GM18520 (cell line): ENCODE measurements around the gene ZNF536.

ENCODE experiments used
- ATAC-seq: cut with Tn5 transposase; IDR thresholded peaks from one replicate; pipeline ENCODE4 v1.9.1; 2021; ENCODE audit not compliant: unreplicated experiment

ZNF536 gene

DNA sequence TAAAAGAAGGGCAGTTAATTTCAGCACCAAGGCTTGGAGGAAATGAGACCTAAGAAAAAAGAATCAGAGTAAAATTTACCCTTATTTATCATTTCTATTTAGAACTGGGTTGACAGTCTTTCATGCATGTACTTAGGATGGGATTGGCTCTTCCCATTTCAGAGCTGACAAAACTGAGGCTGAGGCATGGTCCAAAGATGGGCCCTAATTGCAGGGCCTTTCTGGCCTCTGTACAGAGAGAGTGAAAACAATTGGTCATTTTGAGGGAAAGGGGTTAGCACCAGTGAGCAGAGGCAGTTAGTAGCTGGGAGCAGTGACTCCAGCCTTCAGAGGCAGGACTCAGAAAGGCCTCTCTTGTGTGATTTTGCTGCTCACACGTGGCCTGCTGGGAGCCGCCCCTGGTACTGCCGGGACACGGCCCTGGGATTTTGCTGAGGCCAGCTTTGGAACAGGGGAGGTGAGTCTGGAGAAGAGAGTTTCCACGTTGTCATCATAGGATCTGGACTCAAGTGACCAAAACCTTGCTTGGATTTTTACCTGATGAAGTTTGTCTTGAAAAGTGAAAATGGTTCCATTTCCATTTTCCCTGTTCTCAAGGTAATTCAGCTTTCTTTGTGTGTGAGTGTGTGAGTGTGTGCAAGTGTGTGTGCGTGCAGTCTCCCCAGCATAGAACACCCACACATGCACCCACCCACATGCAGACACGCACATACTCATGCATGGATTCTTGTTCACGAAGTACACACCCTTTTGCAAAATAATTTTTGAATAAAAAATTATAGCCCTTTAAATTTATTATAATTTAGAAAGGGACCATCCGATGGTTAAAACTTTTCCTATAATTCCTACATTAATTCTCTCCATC lies at the start of gene ZNF536:
Gene ZNF536, plus strand, starts transcription at position 425 of the 865 bp plus-strand sequence. CDS start 71,179 bp downstream, outside the sequence.
- ATAC-seq, result no peak

DNA sequence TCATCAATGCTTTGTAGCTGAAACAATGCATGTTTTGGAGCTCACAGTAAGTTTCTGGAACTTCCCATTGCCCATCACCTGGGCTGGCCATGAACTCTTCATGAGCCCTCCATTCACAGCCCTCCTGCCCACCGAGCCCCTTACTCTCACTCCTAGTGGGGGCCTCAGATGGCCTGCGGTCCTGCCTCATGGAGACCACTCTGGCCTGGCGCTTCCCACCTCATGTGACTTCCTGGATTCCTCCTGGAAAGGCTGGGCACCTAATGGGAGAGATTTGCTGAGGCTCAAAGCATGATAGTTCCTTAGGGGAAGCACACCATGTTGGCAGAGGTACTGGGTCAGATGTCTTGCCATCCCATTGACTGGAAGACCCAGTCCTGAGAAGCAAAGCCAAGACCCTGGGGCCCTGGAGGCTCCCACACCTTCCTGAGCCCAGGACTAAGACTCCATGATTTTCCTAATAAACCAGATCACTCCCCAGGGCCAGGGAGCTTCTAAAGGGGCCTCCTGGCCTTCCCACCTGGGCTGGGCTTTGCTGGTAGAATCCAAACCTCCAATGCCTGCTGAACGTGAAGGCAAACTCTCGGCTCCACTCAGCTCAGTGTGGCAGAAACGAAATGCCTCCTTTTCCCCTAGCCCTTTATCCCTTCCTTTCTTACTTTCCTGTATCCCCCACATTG lies 49.4 kb upstream of the ZNF536 start:
- ATAC-seq, result no peak

DNA sequence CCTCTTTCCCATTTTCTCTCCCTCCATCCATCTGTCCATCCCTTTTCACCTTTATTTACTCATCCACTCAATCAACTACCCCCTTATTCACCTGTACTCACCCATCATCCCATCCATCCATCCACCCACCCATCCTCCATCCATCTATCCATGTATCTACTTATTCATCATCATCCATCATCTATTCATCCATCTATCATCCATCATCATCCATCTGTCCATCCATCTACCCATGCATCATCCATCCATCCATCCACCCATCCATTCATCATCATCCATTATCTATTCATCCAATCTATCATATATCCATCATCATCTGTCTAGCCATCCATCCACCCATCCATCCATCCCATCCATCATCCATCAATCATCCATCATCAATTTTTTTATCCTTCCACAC lies 48.3 kb upstream of the ZNF536 start:
- no peak for ATAC-seq

DNA sequence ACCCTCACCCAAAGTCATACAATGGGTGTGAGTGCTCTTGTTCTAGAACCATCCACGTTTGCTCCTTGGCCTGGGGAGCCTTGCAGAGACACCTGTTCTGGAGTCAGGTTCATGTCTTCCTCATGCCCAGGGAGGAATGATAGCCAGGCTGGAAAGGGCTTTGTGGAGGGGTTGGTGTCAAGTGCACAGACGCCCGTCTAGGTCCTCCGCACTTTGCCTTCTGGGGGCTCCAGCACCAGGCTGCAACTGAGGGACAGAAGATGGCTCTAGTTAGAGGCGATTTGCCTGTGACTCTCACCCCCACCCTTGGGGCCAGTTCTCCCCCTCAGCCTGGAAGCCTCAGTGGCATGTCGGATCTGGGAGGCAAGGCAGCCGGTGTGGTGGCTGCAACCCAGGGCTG lies 47.2 kb upstream of the ZNF536 start:
- no peak for ATAC-seq

DNA sequence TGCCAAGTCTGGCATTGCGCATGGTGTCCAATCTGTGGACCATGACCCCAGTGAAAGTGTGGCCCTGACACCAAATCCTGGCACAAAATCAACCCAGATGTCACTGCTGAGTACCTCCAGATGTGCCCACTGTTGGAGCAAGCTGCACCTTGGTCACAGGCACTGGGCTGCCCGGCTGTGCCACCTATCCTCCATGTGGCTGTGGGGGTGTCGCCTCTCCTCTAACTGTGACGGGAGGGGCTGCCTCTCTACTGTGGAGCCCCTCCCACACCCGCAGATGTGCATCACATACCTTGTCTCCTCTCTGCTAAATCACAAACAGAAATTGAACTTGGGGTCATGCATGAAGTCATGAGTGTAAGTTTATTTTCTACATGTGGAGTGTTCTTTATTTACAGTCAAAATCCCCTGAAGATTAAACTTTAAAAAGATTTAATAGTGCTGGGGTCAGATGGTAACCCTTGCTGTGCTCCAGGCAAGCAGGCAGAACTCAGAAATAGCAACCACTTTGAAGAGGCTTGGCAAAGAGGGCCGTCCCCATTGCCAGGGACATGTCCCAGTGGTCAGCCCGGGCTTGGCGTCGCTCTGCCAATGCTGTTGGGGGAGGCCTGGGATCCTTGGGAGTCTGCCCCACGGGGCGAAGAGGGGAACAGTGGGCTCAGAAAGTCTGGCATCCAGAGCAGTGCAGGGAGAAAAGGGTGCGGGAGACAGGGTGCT lies 46.4 kb upstream of the ZNF536 start:
- no peak for ATAC-seq

DNA sequence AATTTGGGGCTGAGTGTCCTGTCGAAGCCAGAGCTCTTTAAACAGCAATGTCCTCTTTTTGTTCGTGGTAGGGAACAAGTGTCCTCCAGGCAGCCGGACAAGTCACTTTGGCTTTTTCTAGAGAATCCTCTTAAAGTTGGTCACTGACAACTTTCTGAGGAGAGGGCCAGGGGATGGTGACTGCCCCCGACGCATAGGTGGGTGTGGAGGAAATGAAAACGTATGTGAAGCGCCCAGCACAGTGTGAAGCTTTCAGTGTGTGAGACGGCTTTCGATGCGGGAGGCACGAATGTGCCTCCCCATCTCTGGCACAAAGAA lies 45.8 kb upstream of the ZNF536 start:
- no peak for ATAC-seq

DNA sequence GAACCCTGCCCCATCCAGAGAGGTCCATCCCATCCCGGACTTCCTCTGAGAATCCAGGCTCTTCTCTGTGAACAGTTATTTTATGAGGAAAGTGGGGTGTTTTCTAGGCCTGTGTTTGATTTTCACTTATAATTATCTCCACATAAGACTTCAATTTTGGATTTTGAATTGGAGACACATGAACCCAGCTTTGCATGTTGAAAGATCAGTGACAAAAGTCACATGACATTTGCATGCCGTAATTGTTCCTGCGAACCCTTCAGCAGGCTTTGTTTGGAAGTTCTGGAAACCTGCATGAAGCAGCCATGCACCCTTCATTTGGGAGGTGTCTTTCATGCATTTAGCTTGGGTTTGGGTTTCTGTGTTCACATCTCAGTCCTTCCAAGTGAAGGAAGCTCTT lies 44.9 kb upstream of the ZNF536 start:
- no peak for ATAC-seq

DNA sequence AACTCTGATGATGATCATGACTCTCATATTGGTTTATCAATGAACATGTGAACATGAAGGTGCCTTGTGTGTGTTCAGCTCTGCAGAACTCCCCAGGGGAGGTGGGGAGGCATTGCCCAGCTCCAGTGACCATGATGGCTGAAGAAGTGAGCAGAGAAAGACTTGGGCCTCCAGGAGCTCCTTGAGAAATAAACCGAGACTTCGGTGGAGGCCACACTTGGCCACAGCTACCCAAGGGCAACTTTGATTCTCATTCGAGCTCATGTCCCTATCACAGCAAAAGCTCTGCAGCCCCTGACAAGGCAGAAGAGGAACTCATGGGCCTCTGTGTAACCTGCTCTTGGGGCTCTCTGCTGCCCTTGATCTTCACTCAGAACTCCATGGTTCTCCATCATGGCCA lies 44.1 kb upstream of the ZNF536 start:
- ATAC-seq, result no peak

DNA sequence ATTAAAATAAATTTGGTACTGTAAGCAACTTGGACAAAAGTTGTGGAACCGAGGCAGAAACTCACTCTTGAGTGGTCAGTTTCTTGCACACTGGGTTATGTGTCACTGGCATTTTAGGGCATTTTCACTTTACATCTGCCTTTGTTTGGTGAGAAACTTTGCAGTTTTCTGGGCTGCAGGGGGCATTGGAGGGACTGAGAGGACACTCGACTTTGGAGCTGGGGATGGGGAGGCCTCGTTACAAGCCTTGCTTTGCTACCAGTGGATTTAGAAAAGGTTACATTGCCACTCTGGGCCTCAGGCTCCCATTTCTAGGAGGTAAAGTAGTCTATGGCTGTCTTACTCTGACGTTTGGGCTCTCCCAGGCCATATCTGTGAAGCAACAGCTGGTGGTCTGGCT lies 41.9 kb upstream of the ZNF536 start:
- no peak for ATAC-seq

DNA sequence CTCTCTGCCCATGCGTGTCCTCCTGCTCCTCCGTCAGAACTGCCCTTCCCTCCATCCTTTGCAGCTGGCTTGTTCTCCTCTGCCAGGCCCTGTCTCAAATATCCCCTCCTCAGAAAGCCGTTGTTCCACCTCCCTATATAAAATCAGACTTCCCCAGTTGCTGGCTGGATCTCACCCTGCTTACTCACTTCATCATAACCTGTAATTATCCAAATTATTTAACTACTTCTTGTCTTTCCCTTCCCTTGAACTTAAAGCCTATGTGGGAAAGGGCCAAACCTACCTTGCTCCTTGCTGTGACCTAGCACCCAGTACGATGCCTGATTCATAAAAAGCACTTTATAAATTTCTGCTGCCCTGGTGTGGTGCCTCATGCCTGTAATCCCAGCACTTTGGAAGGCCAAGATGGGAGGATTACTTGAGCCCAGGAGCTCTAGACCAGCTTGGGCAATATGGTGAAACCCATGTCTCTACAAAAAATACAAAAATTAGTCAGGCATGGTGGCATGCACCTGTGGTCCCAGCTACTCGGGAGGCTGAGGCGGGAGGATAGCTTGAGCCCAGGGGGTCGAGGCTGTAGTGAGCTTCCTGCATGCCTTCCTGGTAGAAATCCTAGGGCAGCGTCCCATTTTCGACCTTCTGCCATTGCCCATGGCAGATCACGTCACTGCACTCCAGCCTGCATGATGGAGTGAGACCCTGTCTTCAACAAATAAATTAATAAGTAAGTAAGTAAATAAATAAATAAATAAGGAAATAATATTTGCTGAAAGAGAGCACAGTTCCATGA lies 39.5 kb upstream of the ZNF536 start:
- no peak for ATAC-seq

DNA sequence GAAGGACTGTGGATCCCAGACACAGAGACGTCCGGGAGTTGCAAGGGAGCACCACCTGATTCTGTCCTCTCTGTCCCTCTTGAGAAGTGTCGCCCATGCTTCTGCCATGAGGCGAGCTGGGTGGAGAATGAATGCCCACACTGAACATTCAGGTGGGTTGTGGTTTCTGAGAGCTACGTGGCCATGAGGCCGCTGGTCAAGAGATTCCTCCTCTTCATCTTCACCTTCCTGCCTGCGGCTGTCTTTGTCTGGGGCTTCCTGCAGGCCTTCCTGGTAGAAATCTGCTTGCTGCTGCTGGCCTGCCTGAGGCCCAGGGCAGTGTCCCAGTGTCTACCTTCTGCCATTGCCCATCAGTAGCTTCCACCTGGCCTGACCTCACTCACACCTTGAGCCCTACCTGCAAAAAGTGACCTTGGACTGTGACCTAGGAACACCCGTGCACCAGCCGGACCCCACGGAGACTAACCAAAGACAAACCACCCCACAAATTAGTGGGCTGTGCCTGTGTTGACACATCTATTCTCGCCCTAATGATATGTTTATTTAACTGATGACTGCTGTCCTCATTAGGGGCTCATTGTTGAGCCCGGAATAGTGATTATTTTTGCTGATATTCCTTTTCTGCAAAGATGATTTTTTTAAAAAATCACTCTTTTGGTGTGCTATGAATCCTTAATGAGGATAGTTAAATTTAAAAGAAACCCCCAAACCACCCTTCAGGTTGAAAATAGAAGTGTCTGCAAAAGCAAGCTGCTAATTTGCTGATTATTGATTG lies 38.7 kb upstream of the ZNF536 start:
- ATAC-seq, result no peak

DNA sequence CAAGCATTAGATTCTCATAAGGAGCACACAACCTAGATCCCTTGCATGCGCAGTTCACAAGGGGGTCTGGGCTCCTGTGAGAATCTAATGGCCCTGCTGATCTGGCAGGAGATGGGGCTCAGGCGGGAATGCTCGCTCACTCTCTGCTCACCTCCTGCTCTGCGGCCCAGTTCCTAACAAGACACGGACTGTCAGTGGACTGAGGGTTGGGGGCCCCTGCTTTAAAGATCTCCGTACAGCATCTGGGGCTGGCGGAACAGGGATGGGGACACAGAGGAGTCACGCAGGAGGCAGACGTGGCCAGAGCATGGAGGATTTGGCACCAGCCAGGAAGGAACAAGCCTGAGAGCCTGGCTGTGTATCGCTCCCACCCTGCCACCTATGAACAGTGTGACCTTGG lies 37.3 kb upstream of the ZNF536 start:
- no peak for ATAC-seq

DNA sequence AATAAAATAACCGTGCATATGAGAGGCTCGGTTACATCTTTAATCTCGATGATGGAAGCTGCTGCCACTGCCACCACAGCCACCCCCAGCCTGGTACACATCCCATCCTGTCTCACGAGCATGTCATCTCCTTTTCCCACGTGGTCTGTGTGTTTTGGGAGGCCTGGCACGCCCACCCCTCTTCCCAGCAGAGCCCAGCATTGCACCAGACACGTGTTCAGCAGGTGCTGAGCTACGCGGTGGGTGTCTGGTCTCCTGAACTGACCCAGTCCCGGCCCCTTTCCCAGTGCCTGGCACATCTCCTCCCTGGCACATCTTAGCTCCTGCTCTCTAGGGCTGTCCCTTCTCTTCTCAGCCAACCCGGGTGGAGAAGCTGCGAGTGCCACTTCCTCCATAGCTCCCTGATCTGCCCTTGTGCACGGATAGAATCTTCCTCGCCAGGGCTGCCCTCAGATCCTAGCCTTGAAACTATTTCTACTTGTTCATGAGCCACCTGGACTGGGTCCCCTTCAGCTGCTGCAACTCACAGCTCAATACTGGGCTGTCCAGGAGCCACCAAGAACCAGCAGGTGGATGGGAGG lies 36.8 kb upstream of the ZNF536 start:
- no peak for ATAC-seq

DNA sequence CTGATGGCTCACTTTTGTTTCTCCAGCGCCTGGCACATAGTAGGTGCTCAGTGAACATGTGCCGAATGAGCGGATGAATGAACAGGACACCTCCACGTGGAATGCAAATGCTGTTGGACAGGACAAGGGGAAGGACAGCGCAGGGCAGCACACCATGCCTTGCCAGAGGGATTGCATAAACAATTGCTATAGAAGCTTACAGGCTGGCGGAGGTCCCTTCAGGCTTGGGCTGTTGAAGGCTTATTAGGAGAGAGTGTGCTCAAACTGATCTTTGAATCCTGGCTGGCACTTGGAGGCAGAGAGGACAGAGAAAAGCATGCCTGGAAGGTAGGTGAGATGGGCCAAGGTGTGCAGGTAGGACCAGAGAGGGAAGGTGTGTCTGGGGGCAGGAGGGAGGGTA lies 35.9 kb upstream of the ZNF536 start:
- ATAC-seq, result no peak

DNA sequence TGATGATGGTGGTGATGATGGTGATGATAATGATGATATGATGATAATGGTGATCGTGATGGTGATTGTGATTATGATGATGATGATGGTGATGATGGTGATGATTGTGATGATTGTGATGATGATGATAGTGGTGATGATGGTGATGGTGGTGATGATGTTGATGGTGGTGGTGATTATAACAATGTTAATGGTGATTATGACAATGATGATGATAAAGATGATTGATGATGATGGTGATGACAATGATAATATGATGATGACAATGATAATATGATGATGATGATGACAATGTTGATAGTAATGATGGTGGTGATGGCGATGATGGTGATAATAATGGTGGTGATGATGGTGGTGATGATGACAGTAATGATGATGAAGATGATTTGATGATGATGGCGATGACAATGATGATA lies 34.1 kb upstream of the ZNF536 start:
- no peak for ATAC-seq

DNA sequence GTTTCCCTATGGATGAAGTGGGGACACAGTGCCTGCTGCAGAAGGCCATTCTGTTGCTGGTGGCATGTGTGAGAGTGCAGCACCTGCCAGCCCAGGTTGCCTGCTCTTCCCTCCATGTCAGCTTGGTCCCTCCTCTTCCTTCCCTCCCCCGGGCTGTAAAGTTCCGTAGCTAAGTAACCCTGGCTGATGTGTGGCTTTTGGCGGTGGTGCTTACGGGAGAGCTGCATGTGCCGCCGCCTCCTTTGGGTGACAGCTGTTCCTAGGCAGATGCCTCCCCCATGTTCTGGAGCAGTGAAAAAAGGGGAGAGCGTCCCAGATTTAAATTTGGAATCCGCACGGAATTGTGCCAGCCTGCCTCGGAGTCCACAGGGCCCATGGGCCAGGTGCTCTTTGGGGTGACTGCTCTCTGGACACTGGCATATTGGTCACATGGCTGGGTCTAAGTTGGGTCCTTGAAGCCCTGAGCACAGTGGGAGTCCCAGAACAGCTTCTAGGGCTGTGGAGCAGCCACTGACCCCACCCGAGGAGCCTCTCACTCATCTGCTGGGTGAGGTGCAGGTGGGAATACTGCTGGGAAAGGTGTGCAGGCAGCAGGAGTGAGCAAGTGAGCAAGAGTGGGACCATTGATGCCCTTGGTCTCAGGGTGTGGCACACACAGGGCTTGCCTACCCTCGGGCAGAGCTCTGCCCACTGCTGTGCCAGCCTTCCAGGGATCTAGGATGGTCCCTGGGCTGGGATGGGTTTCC lies 33.1 kb upstream of the ZNF536 start:
- no peak for ATAC-seq

DNA sequence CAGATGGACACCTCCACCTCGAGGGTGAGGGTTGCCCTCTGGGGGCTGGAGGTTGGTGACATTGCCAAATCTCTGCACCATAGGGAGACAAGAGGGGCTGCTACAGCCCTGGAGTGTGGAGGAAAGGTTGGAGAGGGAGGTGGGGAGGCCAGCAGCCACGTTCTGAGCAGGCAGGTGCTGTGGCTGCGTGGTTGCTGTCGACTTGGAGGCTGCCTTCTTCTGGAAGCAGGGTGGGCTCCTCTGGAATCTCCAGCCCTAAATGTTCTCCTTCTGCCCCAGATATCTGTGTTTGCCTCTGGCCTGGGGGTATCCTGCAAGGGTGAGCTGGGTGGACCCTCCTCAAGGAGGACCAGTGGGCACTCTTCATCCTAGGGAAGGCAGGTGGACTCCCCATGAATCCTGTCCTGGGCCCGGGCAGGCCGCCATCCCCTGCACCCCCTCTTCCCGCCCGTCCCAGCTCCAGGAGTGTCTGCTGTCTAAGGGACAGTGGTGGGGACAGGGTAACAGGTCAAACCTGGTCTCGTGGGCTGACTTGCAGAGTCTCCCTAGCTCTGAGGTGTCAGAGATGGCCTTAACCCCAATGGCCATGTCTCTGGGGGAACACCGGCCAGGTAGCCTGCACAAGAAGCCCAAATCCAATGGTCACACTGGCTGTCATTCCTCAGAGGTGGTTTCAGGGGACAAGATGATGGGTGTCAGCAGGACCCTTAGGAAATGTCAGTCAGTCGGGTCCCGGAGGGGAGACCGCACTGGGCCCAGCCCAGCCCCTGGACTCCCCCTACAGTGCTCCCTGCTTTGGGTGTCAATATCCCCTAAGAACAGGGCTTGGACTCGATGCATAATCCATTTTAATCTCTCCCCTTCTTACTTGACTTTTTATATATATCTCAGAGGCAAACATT lies 32.3 kb upstream of the ZNF536 start:
- ATAC-seq, result no peak

DNA sequence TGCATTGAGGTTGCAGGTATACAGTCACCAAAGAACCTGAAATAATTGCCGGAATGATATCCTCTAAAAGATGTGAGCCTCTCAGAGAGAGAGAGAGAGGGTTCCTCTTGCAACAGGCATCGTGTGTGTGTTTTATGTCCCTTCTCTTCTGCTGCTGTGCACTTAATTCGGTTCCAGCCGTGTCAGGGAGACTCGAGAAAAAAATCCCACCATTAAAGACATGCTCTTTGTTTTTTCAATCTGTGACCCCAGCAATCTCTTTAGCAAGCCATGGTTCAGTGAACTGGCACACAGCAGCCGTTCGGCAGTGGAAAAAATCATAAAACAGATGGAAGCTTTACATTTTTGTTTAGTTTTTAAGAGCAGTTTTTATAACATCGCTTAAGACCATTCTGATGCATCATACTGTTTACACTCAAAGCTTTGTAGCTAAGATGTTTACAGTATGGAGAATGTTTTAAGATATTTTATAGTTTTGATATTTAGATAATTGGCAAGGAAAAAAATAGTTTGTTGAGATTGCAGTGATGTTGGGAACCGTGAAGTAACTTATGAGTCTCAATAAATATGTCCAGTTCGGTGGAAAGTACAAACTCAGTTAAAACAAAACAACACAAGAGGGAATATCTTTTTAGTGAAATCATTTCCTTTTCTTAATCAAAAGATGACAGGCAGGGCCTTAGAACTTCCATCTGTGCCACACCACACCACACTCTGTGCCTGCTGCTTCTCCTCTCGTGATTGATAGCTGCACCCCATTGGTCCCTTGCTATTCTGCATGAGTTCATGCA lies 31.2 kb upstream of the ZNF536 start:
- ATAC-seq, result no peak
